Upper lobe of left lung (tissue), 6 donors: ENCODE measurements around the gene BBS1. TPM values are rescaled to one million over a fixed set of nuclear protein-coding genes. Genes with fewer than 3 reads are reported as not detected.

ENCODE experiments used
- ATAC-seq, 2 donors: fragments of 200-7000 bp; cut with Tn5 transposase; one replicate each; pipeline ENCODE4 v1.9.1; 2022; ENCODE audit warnings: mild to moderate bottlenecking in 2 of 2, moderate library complexity in 2 of 2; ENCODE audit not compliant: low FRiP score in 2 of 2
- DNase-seq, 2 donors: peaks; one replicate each; pipeline ENCODE4 v3.0.0-alpha.2; 2019 to 2020
- H3K27ac ChIP-seq, 4 donors: fragments of 200-600 bp; sonication (generic); one replicate each; pipeline ENCODE4 v1.5.1; 2016 to 2019
- H3K27me3 ChIP-seq, 4 donors: fragments of 200-600 bp; sonication (generic); one replicate each; pipeline ENCODE4 v1.5.1; 2017 to 2019
- H3K36me3 ChIP-seq, 4 donors: fragments of 200-600 bp; sonication (generic); one replicate each; pipeline ENCODE4 v1.5.1; 2016 to 2019
- H3K4me1 ChIP-seq, 4 donors: fragments of 200-600 bp; sonication (generic); one replicate each; pipeline ENCODE4 v1.5.1; 2018 to 2019
- H3K4me3 ChIP-seq, 4 donors: fragments of 200-600 bp; sonication (generic); one replicate each; pipeline ENCODE4 v1.5.1; 2017 to 2019; ENCODE audit warnings: mild to moderate bottlenecking in 2 of 4, moderate library complexity in 1 of 4
- H3K9me3 ChIP-seq, 4 donors: fragments of 200-600 bp; sonication (generic); one replicate each; pipeline ENCODE4 v1.5.1; 2018 to 2019
- EP300 ChIP-seq, 4 donors: sonication (generic); formaldehyde crosslinking; IDR thresholded peaks; one replicate each; pipeline ENCODE4 v1.5.1; 2017; ENCODE audit warnings: antibody characterized with exemption in 4 of 4, control low read depth in 2 of 4
- POLR2A ChIP-seq, 4 donors: fragments of 450-650 bp; IDR thresholded peaks; one replicate each; pipeline ENCODE4 v1.5.1; 2016 to 2017; ENCODE audit warnings: antibody characterized with exemption in 4 of 4, mild to moderate bottlenecking in 2 of 4
- POLR2AphosphoS5 ChIP-seq, 2 donors: sonication (generic); formaldehyde crosslinking; IDR thresholded peaks; one replicate each; pipeline ENCODE4 v1.5.1; 2017; ENCODE audit warnings: antibody characterized with exemption in 2 of 2
- WGBS, 2 donors: methylation state at CpG; one replicate each; pipeline ENCODE4 v1.1.5; 2017 to 2018; 5-methylcytosine and 5-hydroxymethylcytosine counted together
- total RNA-seq, 6 donors: library from RNA; depleted of rRNA in 4 of 6; stranded (reverse); fragments of >200 nt in 4 of 6; gene quantifications; one replicate each; pipeline versions ENCODE4 v1.1.0 to v1.2.1, GENCODE V29; 2016 to 2021
- TF ChIP-seq, protein P1 (sequence below), 6 experiments: fragments of 450-650 bp in 4 of 6; fragments of 200-600 bp in 2 of 6; sonication (generic) in 2 of 6; IDR thresholded peaks; one replicate each; pipeline ENCODE4 v1.5.1; 2016 to 2019; ENCODE audit warnings: antibody characterized with exemption in 6 of 6
- donor health status: DM: no; HTN: no; CAD: no; lungs with moderate emphysema.
- donor health status: DM: no; HTN: yes; CAD: no; lungs with severe emphysema.

The BBS1 gene
- total RNA-seq, 6 donors from 2014 or later, result 26.0 to 145 (median 44.8) TPM

DNA sequence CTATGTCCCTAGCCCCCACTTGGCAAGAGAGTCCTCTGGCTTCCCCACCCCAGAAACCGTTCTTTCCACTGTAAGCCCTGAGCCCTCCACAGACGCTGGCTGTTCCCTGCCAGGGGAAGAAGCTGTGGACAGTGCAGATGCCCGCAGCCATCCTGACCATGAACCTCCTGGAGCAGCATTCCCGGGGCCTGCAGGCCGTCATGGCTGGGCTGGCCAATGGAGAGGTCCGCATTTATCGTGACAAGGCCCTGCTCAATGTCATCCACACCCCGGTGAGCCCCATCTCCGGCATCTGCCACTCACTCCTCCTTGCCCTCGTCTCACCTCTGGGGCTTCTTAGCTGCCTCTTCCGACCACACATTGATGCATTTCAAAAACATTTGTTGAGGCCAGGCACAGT is 13.2 kb downstream of the BBS1 start:
- no peaks in the 10 kb centered on the region for H3K27me3 ChIP-seq
- no peak for DNase-seq
- H3K36me3 ChIP-seq, result peaks cover 20 to 71% (median 47%) of the 10 kb centered on the region in 4 donors
- ATAC-seq, result peak in 1 of 2 donors; percentile 26
- no peaks in the 10 kb centered on the region for H3K4me1 ChIP-seq
- no peaks in the 10 kb centered on the region for H3K9me3 ChIP-seq
- H3K4me3 ChIP-seq, result no peak overlapping the region
- 93 to 98% methylated on average over 7 to 11 of the region's 11 CpGs for WGBS, 2 donors
- no peak overlapping the region for H3K27ac ChIP-seq
- TF ChIP-seq, protein P1, sequence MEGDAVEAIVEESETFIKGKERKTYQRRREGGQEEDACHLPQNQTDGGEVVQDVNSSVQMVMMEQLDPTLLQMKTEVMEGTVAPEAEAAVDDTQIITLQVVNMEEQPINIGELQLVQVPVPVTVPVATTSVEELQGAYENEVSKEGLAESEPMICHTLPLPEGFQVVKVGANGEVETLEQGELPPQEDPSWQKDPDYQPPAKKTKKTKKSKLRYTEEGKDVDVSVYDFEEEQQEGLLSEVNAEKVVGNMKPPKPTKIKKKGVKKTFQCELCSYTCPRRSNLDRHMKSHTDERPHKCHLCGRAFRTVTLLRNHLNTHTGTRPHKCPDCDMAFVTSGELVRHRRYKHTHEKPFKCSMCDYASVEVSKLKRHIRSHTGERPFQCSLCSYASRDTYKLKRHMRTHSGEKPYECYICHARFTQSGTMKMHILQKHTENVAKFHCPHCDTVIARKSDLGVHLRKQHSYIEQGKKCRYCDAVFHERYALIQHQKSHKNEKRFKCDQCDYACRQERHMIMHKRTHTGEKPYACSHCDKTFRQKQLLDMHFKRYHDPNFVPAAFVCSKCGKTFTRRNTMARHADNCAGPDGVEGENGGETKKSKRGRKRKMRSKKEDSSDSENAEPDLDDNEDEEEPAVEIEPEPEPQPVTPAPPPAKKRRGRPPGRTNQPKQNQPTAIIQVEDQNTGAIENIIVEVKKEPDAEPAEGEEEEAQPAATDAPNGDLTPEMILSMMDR (IDR thresholded peaks at IDR 0.05), result no peak
- TF ChIP-seq POLR2A (IDR thresholded peaks at IDR 0.05) (no peak), EP300 (IDR thresholded peaks at IDR 0.05) (no peak), POLR2AphosphoS5 (IDR thresholded peaks at IDR 0.05) (no peak)

DNA sequence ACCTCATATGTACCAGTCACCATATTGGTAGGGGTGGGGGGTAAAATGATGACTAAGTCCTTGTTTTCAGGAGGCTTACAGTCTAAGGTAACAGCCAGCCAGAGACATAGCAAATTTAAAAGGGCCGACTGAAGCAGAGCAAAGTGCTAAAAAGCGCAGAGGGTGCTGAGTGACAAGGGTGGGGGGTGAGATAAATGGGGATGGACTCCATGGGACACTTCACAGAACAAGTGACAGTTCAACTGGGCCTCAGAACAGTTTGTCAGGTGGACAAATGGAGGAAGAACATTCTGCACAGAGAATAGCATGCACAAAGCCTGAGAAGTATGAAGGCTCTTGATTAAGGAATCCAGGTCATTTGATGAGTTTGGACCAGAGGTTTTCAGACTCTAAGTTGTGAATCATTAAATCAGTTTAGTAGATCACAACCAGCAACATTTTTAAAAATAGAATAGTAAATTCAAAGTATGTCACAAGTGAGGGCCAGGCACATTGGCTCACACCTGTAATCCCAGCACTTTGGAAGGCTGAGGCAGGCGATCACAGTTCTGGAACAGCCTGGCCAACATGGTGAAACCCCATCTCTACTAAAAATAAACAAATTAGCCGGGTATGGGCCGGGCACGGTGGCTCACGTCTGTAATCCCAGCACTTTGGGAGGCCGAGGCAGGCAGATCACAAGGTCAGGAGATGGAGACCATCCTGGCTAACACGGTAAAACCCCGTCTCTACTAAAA is 14.0 kb downstream of the BBS1 start:
- H3K36me3 ChIP-seq, result peaks cover 19 to 65% (median 44%) of the 10 kb centered on the region in 4 donors
- H3K27ac ChIP-seq, result no peak overlapping the region
- H3K27me3 ChIP-seq, result no peaks in the 10 kb centered on the region
- ATAC-seq, result no peak
- H3K4me1 ChIP-seq, result no peaks in the 10 kb centered on the region
- TF ChIP-seq EP300 (IDR thresholded peaks at IDR 0.05) (no peak), POLR2A (IDR thresholded peaks at IDR 0.05) (no peak), POLR2AphosphoS5 (IDR thresholded peaks at IDR 0.05) (no peak)
- TF ChIP-seq, protein P1 (IDR thresholded peaks at IDR 0.05), result no peak
- WGBS, 2 donors, result 87 to 89% methylated on average over 10 of the region's 10 CpGs
- H3K4me3 ChIP-seq, result no peak overlapping the region
- no peaks in the 10 kb centered on the region for H3K9me3 ChIP-seq
- DNase-seq, result no peak

DNA sequence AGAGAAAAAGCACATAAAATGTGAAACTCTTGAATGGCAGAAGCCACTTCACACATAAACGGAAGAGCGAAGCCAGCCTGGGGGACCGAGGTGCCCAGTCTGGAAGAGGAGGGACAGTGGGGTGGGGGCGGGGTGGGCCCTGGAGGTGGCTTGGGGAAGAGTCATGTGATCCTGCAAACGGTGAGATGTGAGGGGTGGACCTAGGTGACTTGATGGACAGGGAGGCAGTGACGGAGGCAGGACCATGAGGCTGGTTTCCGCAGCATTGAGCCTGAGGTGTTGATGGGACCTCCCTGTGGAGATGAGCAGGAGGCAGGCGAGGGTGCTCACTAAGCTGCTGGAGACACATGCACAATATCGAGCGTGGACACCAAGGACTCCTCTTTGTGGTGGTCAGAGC is 18.6 kb downstream of the BBS1 start:
- no peak overlapping the region for H3K27ac ChIP-seq
- no peaks in the 10 kb centered on the region for H3K4me1 ChIP-seq
- 85% methylated on average over 10 of the region's 10 CpGs for WGBS, 2 donors
- no peaks in the 10 kb centered on the region for H3K27me3 ChIP-seq
- H3K4me3 ChIP-seq, result no peak overlapping the region
- ATAC-seq (no peak), DNase-seq (no peak)
- H3K36me3 ChIP-seq, result peaks cover 0 to 34% (median 16%) of the 10 kb centered on the region in 4 donors
- TF ChIP-seq EP300 (IDR thresholded peaks at IDR 0.05), result no peak
- TF ChIP-seq, protein P1 (IDR thresholded peaks at IDR 0.05), result no peak
- TF ChIP-seq POLR2AphosphoS5 (IDR thresholded peaks at IDR 0.05), result no peak
- no peak for TF ChIP-seq POLR2A (IDR thresholded peaks at IDR 0.05)
- no peaks in the 10 kb centered on the region for H3K9me3 ChIP-seq

DNA sequence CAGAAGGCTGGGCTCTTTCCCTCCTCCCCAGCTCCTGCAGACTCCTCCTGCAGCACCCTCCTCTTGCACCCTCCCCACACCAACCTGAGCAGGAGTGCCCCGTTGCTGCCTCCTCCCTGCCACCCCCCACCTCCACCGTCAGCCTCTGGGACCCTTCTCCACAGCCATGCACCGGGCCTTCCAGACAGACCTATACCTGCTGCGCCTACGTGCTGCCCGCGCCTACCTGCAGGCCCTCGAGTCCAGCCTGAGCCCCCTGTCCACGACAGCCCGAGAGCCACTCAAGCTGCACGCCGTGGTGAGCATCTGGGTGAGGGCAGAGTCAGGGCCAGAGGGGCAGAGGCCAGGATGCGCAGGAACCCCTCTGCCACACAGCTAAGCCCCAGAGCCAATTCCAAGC is 19.2 kb downstream of the BBS1 start:
- Histone ChIP-seq H3K4me3 (no peak overlapping the region), H3K9me3 (no peaks in the 10 kb centered on the region), H3K27me3 (no peaks in the 10 kb centered on the region), H3K4me1 (no peaks in the 10 kb centered on the region), H3K27ac (no peak overlapping the region), H3K36me3 (peaks cover 0 to 31% (median 14%) of the 10 kb centered on the region in 4 donors)
- DNase-seq (no peak), ATAC-seq (peak in 1 of 2 donors; percentile 32)
- TF ChIP-seq POLR2AphosphoS5 (IDR thresholded peaks at IDR 0.05) (no peak), POLR2A (IDR thresholded peaks at IDR 0.05) (no peak), EP300 (IDR thresholded peaks at IDR 0.05) (no peak)
- TF ChIP-seq, protein P1 (IDR thresholded peaks at IDR 0.05), result no peak
- WGBS, 2 donors, result 90 to 92% methylated on average over 13 of the region's 13 CpGs
